ENCODE data around the gene TMEM170B. TPM values are rescaled to one million over a fixed set of nuclear protein-coding genes. Genes with fewer than 3 reads are reported as not detected.

Gene TMEM170B
- total RNA-seq, 2 donors from 2014 or later: 1.6 to 2.5 TPM

GRCh38 chr6:11566609-11567008 lies 29.1 kb downstream of the TMEM170B start:
- intact Hi-C loops (cut with DNase I, micrococcal nuclease): no loop called here
- DNase-seq (no peak), ATAC-seq (no peak)

- no peak for DNase-seq
- intact Hi-C loops (cut with DNase I, micrococcal nuclease): loop anchor here in 1 of 2 donors (10.0 kb wide), 1 partner anchor 76 kb away; no protein-coding TSS in a partner anchor
- ATAC-seq: no peak
Observed at GRCh38 chr6:11571073-11571472, 33.5 kb downstream of the TMEM170B start.

- ATAC-seq: peak; percentile 100
- intact Hi-C loops (cut with DNase I, micrococcal nuclease): loop anchor here in 1 of 2 donors (10.0 kb wide), 1 partner anchor 81 kb away; no protein-coding TSS in a partner anchor
- peak; percentile 39 to 45 for DNase-seq
Observed at GRCh38 chr6:11575408-11576033, 38.0 kb downstream of the TMEM170B start.

GRCh38 chr6:11580686-11581405 lies 43.3 kb downstream of the TMEM170B start:
- intact Hi-C loops (cut with DNase I, micrococcal nuclease): no loop called here
- DNase-seq (no peak), ATAC-seq (no peak)

- DNase-seq: no peak
- ATAC-seq: no peak
- intact Hi-C loops (cut with DNase I, micrococcal nuclease): no loop called here
Observed at GRCh38 chr6:11584244-11584643, 46.7 kb downstream of the TMEM170B start.

GRCh38 chr6:11585426-11586016 lies 48.0 kb downstream of the TMEM170B start:
- intact Hi-C loops (cut with DNase I, micrococcal nuclease): loop anchor here in 1 of 2 donors (5.0 kb wide), 2 partner anchors 647 to 1022 kb away; no protein-coding TSS in a partner anchor
- DNase-seq (no peak), ATAC-seq (peak; percentile 38)

GRCh38 chr6:11586117-11586516 lies 48.6 kb downstream of the TMEM170B start:
- ATAC-seq (no peak), DNase-seq (no peak)
- intact Hi-C loops (cut with DNase I, micrococcal nuclease): loop anchor here in 1 of 2 donors (5.0 kb wide), 2 partner anchors 646 to 1021 kb away; no protein-coding TSS in a partner anchor

GRCh38 chr6:11586536-11586935 lies 49.0 kb downstream of the TMEM170B start:
- DNase-seq (no peak), ATAC-seq (no peak)
- intact Hi-C loops (cut with DNase I, micrococcal nuclease): loop anchor here in 1 of 2 donors (5.0 kb wide), 2 partner anchors 646 to 1021 kb away; no protein-coding TSS in a partner anchor

- intact Hi-C loops (cut with DNase I, micrococcal nuclease): loop anchor here in 1 of 2 donors (5.0 kb wide), 2 partner anchors 643 to 1018 kb away; no protein-coding TSS in a partner anchor
- ATAC-seq: no peak
- DNase-seq: no peak
Observed at GRCh38 chr6:11589261-11589660, 51.7 kb downstream of the TMEM170B start.

GRCh38 chr6:11592294-11592906 lies 54.9 kb downstream of the TMEM170B start:
- no peak for DNase-seq
- no peak for ATAC-seq
- intact Hi-C loops (cut with DNase I, micrococcal nuclease): no loop called here

- intact Hi-C loops (cut with DNase I, micrococcal nuclease): no loop called here
- ATAC-seq: no peak
Observed at GRCh38 chr6:11593096-11593495, 55.5 kb downstream of the TMEM170B start.

GRCh38 chr6:11595903-11596302 lies 58.4 kb downstream of the TMEM170B start:
- ATAC-seq (no peak), DNase-seq (no peak)
- intact Hi-C loops (cut with DNase I, micrococcal nuclease): no loop called here

More at GRCh38 chr6:11593096-11593495, 55.5 kb downstream of the TMEM170B start:
- no peak for DNase-seq

GRCh38 chr6:11596640-11597237 lies 59.2 kb downstream of the TMEM170B start:
- ATAC-seq: no peak
- DNase-seq: no peak
- intact Hi-C loops (cut with DNase I, micrococcal nuclease): no loop called here

- no peak for ATAC-seq
Observed at GRCh38 chr6:11598687-11599086, 61.1 kb downstream of the TMEM170B start.

GRCh38 chr6:11600251-11600650 lies 62.7 kb downstream of the TMEM170B start:
- no peak for ATAC-seq
- DNase-seq: no peak
- intact Hi-C loops (cut with DNase I, micrococcal nuclease): no loop called here

More at GRCh38 chr6:11598687-11599086, 61.1 kb downstream of the TMEM170B start:
- intact Hi-C loops (cut with DNase I, micrococcal nuclease): no loop called here
- DNase-seq: no peak

- ATAC-seq (no peak), DNase-seq (no peak)
- intact Hi-C loops (cut with DNase I, micrococcal nuclease): no loop called here
Observed at GRCh38 chr6:11601776-11602605, 64.4 kb downstream of the TMEM170B start.

- no peak for DNase-seq
- intact Hi-C loops (cut with DNase I, micrococcal nuclease): no loop called here
- no peak for ATAC-seq
Observed at GRCh38 chr6:11604215-11604614, 66.7 kb downstream of the TMEM170B start.

All from left colon (tissue), 2 donors.